Measurements from ENCODE around the gene CMSS1.

The CMSS1 gene

DNA sequence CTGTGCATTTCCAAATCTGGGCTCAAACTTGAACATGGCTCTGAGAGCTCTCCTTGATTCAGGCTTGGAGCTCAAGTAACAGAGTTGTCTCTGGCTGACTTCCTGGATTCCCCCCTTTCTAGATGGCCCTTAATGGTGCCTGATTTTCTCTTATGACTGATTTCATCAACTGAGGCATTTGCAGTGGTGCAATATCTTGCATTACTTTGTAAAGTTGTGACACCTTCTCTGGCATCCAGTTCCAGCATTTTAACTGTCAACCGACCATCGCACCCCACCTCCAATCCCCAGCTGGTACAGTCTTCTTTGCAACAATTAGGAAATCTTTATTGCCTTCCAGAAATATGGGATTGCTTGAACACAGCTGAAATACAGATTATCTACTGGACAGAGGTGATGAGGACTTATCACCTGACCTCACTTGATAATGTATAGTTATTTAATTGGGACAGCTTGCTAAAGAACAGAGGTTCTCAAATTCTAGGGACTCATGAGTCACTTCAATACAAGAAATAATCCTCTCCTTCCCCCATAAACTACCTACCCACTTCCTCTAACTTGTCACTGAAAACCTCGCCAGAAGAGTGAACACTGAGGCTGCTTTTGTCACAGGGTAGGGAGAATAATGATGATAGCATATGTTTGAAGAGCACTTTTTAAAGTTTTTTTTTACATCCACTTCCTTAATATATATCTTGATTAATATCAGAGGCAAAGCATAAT, 254.8 kb downstream of the CMSS1 start:
- no peak overlapping the region for H3K27ac ChIP-seq (ENCODE audit: extremely low read depth, low read depth, low read length)
- no peak overlapping the region for H3K4me3 ChIP-seq (ENCODE audit: low read depth, low read length)

DNA sequence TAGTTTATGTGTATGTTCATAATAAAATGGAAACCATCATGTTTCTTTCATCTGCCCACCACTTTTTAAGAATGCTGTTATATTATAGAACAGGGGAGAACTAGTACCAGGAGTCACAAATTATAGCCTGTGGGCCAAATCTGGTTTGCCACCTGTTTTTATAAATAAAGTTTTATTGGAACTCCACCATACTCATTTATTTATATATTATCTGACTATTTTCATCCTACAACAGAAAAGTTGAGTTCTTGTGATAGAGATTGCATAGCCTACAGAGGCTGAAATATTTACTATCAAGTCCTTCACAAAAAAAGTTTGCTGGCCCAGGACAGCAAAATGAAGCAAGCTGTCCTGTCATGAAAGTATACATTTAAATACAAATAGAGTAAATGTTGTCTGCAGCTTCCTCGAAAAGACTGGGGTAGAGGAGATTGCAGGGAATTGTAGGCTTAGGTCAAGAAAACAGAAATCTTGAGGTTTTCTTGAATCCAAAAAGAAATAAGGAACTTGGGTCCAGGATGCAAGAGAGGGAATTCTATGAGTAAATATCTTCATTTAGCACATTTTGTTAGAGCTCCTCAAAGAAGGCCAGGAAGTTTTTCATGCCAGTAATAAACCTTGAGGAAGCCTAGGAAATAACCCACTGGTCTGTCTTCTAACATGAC, 255.5 kb downstream of the CMSS1 start:
- POLR2A ChIA-PET: no interaction called here
- Histone ChIP-seq H3K36me3 (ENCODE audit: control insufficient read depth in 2 of 2, insufficient read depth in 1 of 2, low read length in 2 of 2) (no peaks in the 10 kb centered on the region), H3K4me1 (ENCODE audit: control insufficient read depth, insufficient read depth, low read length) (peaks cover 10% of the 10 kb centered on the region), H3K9me3 (ENCODE audit: control insufficient read depth, insufficient read depth, low read depth, low read length) (no peaks in the 10 kb centered on the region), H3K27ac (ENCODE audit: extremely low read depth, low read depth, low read length) (no peak overlapping the region), H3K4me3 (ENCODE audit: low read depth, low read length) (no peak overlapping the region)
- TF ChIP-seq ZNF658 (tag by site-specific recombination; IDR thresholded peaks at IDR 0.05): no peak
- no peak for TF ChIP-seq ZNF776 (tag by site-specific recombination; IDR thresholded peaks at IDR 0.05; ENCODE audit: borderline replicate concordance)
- no peak for TF ChIP-seq ZNF830 (tag by site-specific recombination; IDR thresholded peaks at IDR 0.05; ENCODE audit: low read depth)
- no peak for TF ChIP-seq ZNF701 (tag by site-specific recombination; IDR thresholded peaks at IDR 0.05)
- no peak for TF ChIP-seq SP3 (tag by site-specific recombination; IDR thresholded peaks at IDR 0.05)
- no peak for TF ChIP-seq ZNF157 (tag by site-specific recombination; IDR thresholded peaks at IDR 0.05)
- no peak for TF ChIP-seq ZNF76 (tag by site-specific recombination; IDR thresholded peaks at IDR 0.05; ENCODE audit: borderline replicate concordance, low read depth)
- no peak for TF ChIP-seq ZNF571 (tag by site-specific recombination; IDR thresholded peaks at IDR 0.05)
- no peak for TF ChIP-seq ZNF2 (tag by site-specific recombination; IDR thresholded peaks at IDR 0.05)
- no peak for TF ChIP-seq ZNF10 (tag by site-specific recombination; IDR thresholded peaks at IDR 0.05)
- TF ChIP-seq ZNF549 (tag by site-specific recombination; IDR thresholded peaks at IDR 0.05): no peak
- no peak for TF ChIP-seq ZNF311 (tag by site-specific recombination; IDR thresholded peaks at IDR 0.05; ENCODE audit: borderline replicate concordance)
- TF ChIP-seq, protein P1, sequence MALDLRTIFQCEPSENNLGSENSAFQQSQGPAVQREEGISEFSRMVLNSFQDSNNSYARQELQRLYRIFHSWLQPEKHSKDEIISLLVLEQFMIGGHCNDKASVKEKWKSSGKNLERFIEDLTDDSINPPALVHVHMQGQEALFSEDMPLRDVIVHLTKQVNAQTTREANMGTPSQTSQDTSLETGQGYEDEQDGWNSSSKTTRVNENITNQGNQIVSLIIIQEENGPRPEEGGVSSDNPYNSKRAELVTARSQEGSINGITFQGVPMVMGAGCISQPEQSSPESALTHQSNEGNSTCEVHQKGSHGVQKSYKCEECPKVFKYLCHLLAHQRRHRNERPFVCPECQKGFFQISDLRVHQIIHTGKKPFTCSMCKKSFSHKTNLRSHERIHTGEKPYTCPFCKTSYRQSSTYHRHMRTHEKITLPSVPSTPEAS (tag by site-specific recombination; IDR thresholded peaks at IDR 0.05): no peak
- no peak for TF ChIP-seq ZNF274 (IDR thresholded peaks at IDR 0.05; ENCODE audit: low read length)
- TF ChIP-seq ZNF274 (tag by site-specific recombination; IDR thresholded peaks at IDR 0.05; ENCODE audit: borderline replicate concordance): no peak
- TF ChIP-seq YY1 (tag by site-specific recombination; IDR thresholded peaks at IDR 0.05): no peak
- no peak for TF ChIP-seq ZNF626 (tag by site-specific recombination; IDR thresholded peaks at IDR 0.05)
- no peak for TF ChIP-seq ZNF624 (tag by site-specific recombination; IDR thresholded peaks at IDR 0.05)
- TF ChIP-seq ZNF561 (tag by site-specific recombination; IDR thresholded peaks at IDR 0.05; ENCODE audit: borderline replicate concordance): no peak
- TF ChIP-seq ZNF426 (tag by site-specific recombination; IDR thresholded peaks at IDR 0.05): no peak
- TF ChIP-seq ZNF350 (tag by site-specific recombination; IDR thresholded peaks at IDR 0.05): no peak
- CTCF ChIA-PET: interaction anchor here (0.6 to 2.5 kb wide), 4 partner anchors 12 to 181 kb away, joined by 3 to 6 read pairs (median 4); no protein-coding TSS in a partner anchor

More for the DNA sequence above, 254.8 kb downstream of the CMSS1 start:
- CTCF ChIA-PET: interaction anchor here (0.6 to 2.5 kb wide), 3 partner anchors 13 to 114 kb away, joined by 3 to 6 read pairs (median 3); no protein-coding TSS in a partner anchor
- H3K9me3 ChIP-seq (ENCODE audit: control insufficient read depth, insufficient read depth, low read depth, low read length): no peaks in the 10 kb centered on the region
- TF ChIP-seq ZNF214 (tag by site-specific recombination; IDR thresholded peaks at IDR 0.05; ENCODE audit: borderline replicate concordance): no peak
- TF ChIP-seq, protein P2, sequence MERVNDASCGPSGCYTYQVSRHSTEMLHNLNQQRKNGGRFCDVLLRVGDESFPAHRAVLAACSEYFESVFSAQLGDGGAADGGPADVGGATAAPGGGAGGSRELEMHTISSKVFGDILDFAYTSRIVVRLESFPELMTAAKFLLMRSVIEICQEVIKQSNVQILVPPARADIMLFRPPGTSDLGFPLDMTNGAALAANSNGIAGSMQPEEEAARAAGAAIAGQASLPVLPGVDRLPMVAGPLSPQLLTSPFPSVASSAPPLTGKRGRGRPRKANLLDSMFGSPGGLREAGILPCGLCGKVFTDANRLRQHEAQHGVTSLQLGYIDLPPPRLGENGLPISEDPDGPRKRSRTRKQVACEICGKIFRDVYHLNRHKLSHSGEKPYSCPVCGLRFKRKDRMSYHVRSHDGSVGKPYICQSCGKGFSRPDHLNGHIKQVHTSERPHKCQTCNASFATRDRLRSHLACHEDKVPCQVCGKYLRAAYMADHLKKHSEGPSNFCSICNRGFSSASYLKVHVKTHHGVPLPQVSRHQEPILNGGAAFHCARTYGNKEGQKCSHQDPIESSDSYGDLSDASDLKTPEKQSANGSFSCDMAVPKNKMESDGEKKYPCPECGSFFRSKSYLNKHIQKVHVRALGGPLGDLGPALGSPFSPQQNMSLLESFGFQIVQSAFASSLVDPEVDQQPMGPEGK (tag by site-specific recombination; IDR thresholded peaks at IDR 0.05): no peak
- H3K36me3 ChIP-seq (ENCODE audit: control insufficient read depth in 2 of 2, insufficient read depth in 1 of 2, low read length in 2 of 2): no peaks in the 10 kb centered on the region
- POLR2A ChIA-PET: no interaction called here
- H3K4me1 ChIP-seq (ENCODE audit: control insufficient read depth, insufficient read depth, low read length): peaks cover 10% of the 10 kb centered on the region
